ENCODE data around the gene EHD1.

DNA sequence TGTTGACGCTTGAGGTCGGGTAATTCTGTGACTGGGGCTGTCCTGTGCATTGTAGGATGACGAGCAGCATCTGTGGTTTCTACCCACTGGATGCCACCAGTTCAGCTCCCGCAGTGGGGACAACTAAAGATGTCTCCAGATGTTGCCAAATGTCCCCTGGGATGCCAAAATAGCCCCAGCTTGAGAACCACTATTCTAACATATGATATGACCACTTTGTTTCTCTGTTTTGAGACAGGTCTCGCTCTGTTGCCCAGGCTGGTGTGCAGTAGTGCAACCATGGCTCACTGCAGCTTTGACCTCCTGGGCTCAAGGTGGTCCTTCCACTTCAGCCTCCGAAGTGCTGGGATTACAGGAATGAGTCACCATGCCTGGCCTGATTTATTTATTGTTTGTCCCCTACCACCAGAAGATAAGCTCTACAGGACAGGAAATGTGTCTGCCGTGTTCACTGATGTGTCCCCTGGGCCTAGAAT is 63.7 kb downstream of the EHD1 start:
- TF ChIP-seq, protein P1, sequence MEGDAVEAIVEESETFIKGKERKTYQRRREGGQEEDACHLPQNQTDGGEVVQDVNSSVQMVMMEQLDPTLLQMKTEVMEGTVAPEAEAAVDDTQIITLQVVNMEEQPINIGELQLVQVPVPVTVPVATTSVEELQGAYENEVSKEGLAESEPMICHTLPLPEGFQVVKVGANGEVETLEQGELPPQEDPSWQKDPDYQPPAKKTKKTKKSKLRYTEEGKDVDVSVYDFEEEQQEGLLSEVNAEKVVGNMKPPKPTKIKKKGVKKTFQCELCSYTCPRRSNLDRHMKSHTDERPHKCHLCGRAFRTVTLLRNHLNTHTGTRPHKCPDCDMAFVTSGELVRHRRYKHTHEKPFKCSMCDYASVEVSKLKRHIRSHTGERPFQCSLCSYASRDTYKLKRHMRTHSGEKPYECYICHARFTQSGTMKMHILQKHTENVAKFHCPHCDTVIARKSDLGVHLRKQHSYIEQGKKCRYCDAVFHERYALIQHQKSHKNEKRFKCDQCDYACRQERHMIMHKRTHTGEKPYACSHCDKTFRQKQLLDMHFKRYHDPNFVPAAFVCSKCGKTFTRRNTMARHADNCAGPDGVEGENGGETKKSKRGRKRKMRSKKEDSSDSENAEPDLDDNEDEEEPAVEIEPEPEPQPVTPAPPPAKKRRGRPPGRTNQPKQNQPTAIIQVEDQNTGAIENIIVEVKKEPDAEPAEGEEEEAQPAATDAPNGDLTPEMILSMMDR (IDR thresholded peaks at IDR 0.05), result no peak
- no peak for TF ChIP-seq EP300 (IDR thresholded peaks at IDR 0.05)
- no peak for TF ChIP-seq POLR2A (IDR thresholded peaks at IDR 0.05)
